ENCODE data around the gene TJP1. TPM values are rescaled to one million over a fixed set of nuclear protein-coding genes. Genes with fewer than 3 reads are reported as not detected.

Gene TJP1
- total RNA-seq, 2 donors from 2014 or later, result 131 to 145 TPM

DNA sequence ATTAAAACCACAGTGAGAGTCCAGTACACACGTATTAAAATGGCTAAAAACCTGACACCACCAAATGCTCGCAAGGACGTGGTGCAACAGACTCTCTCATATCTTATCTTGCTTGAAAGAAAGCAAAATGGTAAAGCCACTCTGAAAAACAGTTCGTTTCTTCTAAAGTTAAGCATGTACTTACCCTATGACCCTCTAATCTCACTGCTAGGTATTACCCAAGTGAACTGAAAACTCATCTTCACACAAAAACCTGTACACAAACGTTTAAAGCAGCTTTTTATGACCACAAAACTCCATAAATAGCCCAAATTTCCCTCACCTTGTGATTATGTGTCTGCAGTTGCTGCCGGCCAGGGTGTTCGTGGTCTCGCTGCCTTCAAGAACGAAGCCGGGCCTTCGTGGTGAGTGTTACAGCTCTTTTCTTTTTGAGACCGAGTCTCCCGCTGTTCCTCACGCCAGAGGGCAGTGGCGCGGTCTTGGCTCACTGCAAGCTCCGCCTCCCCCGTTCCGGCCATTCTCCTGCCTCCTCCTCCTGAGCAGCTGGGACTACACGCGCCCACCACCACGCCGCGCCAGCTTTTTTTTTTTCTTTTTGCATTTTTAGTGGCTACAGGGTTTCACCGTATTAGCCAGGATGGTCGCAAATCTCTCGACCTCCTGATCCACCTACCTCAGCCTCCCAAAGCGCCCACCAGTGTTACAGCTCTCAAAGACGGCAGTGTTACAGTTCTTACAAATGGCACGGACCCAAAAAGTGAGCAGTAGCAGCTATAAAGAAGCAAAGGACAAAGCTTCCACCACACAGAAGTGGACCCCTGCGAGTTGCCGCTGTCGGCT, 165.4 kb downstream of the TJP1 start:
- Mint-ChIP-seq H3K27ac (peak overlapping the region; percentile 80), H3K36me3 (ENCODE audit: low read depth) (no peaks in the 10 kb centered on the region), H3K27me3 (ENCODE audit: insufficient read depth) (peaks cover 6% of the 10 kb centered on the region), H3K4me3 (peak overlapping the region; percentile 59), H3K4me1 (peaks cover 5% of the 10 kb centered on the region), H3K9me3 (peaks cover 20% of the 10 kb centered on the region)
- Histone ChIP-seq H3K27me3 (ENCODE audit: control insufficient read depth, insufficient read depth, low read length, poor library complexity, severe bottlenecking) (no peaks in the 10 kb centered on the region), H3K4me3 (ENCODE audit: low read length) (no peak overlapping the region), H3K9ac (ENCODE audit: extremely low read depth, low read length, poor library complexity, severe bottlenecking) (no peak overlapping the region), H3K4me1 (ENCODE audit: control insufficient read depth, insufficient read depth, low read length) (no peaks in the 10 kb centered on the region), H3K9me3 (ENCODE audit: control insufficient read depth, low read length) (no peaks in the 10 kb centered on the region), H3K36me3 (ENCODE audit: control insufficient read depth, insufficient read depth, low read length) (no peaks in the 10 kb centered on the region), H3K27ac (ENCODE audit: low read depth, low read length) (no peak overlapping the region)
- TF ChIP-seq, protein P1, sequence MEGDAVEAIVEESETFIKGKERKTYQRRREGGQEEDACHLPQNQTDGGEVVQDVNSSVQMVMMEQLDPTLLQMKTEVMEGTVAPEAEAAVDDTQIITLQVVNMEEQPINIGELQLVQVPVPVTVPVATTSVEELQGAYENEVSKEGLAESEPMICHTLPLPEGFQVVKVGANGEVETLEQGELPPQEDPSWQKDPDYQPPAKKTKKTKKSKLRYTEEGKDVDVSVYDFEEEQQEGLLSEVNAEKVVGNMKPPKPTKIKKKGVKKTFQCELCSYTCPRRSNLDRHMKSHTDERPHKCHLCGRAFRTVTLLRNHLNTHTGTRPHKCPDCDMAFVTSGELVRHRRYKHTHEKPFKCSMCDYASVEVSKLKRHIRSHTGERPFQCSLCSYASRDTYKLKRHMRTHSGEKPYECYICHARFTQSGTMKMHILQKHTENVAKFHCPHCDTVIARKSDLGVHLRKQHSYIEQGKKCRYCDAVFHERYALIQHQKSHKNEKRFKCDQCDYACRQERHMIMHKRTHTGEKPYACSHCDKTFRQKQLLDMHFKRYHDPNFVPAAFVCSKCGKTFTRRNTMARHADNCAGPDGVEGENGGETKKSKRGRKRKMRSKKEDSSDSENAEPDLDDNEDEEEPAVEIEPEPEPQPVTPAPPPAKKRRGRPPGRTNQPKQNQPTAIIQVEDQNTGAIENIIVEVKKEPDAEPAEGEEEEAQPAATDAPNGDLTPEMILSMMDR (conservative IDR thresholded peaks at IDR 0.05), result peak; percentile 65
- WGBS, 2 experiments (ENCODE audit: insufficient coverage in 1 of 2, insufficient read length in 1 of 2), result 64 to 72% methylated on average over 23 to 33 of the region's 33 CpGs
- peak; percentile 93 for DNase-seq

DNA sequence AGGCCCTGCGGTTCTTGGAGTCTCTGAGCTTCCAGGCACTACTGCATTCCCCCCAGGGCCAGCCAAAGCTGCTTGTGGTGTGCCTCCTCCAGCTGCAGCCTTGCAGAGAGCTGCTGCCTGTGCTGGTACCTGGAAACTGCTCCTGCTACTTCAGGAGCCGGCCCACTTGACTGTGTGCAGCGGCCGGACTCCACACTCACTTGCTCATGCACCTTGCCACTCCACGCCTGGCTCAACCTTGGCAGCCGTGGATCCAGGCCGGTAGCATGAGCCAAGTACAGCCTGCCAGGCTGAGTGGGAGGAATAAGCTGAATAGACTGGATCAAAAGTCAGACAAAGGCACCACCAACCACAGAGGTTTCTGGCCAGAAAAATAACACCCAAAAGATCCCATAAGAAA, 169.7 kb downstream of the TJP1 start:
- DNase-seq, result no peak
- H3K9me3 Mint-ChIP-seq, result peaks cover 17% of the 10 kb centered on the region

DNA sequence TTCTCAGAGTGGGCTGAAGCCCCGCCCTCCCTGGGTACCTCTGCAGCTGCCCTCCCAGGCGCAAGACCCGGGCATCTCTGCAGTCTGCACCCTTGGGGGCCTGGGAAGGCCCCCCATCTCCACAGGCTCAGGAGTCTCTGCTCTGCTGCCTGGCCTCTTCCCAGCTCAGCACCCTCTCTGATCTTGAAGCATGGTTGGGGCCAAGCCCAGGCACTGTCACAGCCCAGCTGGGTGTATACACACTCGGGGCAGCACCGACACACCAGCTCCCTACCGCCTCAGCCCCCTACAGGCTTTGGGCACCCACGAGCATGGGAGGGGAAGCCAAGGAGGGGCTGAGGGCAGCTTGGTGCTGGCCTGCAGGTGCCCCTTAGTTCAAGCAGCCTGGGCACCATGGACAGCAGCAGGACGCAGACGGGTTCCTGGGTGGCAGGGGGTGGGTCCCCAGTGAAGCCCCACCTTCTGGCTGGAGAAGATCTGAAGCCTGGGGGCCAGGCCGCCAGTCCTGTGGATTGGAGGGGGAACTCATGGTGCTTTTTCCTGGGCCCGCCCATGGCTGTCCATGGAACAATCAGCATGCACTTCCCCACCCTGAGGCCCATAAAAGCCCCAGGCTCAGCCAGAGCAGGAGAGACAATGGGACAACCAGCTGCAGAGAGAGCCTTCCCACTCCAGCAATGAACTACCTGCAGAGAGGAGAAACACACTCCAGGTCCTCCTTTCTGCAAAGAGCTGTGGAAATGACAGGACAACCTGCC, 170.6 kb downstream of the TJP1 start:
- Histone ChIP-seq H3K36me3 (ENCODE audit: control insufficient read depth, insufficient read depth, low read length) (no peaks in the 10 kb centered on the region), H3K4me3 (ENCODE audit: low read length) (no peak overlapping the region), H3K9ac (ENCODE audit: extremely low read depth, low read length, poor library complexity, severe bottlenecking) (no peak overlapping the region), H3K27me3 (ENCODE audit: control insufficient read depth, insufficient read depth, low read length, poor library complexity, severe bottlenecking) (no peaks in the 10 kb centered on the region), H3K9me3 (ENCODE audit: control insufficient read depth, low read length) (no peaks in the 10 kb centered on the region), H3K27ac (ENCODE audit: low read depth, low read length) (no peak overlapping the region), H3K4me1 (ENCODE audit: control insufficient read depth, insufficient read depth, low read length) (no peaks in the 10 kb centered on the region)
- no peak overlapping the region for H3K4me3 Mint-ChIP-seq
- 89 to 96% methylated on average over 3 to 11 of the region's 11 CpGs for WGBS, 2 experiments (ENCODE audit: insufficient coverage in 1 of 2, insufficient read length in 1 of 2)
- peaks cover 2% of the 10 kb centered on the region for H3K27me3 Mint-ChIP-seq (ENCODE audit: insufficient read depth)
- H3K36me3 Mint-ChIP-seq (ENCODE audit: low read depth), result no peaks in the 10 kb centered on the region
- H3K4me1 Mint-ChIP-seq, result peaks cover 2% of the 10 kb centered on the region
- TF ChIP-seq, protein P1 (conservative IDR thresholded peaks at IDR 0.05), result no peak
- no peak overlapping the region for H3K27ac Mint-ChIP-seq
- DNase-seq, result peak; percentile 73
- H3K9me3 Mint-ChIP-seq, result peaks cover 9% of the 10 kb centered on the region

More for the DNA sequence above, 169.7 kb downstream of the TJP1 start:
- Histone ChIP-seq H3K27me3 (ENCODE audit: control insufficient read depth, insufficient read depth, low read length, poor library complexity, severe bottlenecking) (no peaks in the 10 kb centered on the region), H3K4me1 (ENCODE audit: control insufficient read depth, insufficient read depth, low read length) (no peaks in the 10 kb centered on the region), H3K27ac (ENCODE audit: low read depth, low read length) (no peak overlapping the region), H3K4me3 (ENCODE audit: low read length) (no peak overlapping the region), H3K9me3 (ENCODE audit: control insufficient read depth, low read length) (no peaks in the 10 kb centered on the region), H3K36me3 (ENCODE audit: control insufficient read depth, insufficient read depth, low read length) (no peaks in the 10 kb centered on the region), H3K9ac (ENCODE audit: extremely low read depth, low read length, poor library complexity, severe bottlenecking) (no peak overlapping the region)
- H3K27ac Mint-ChIP-seq, result no peak overlapping the region
- no peak overlapping the region for H3K4me3 Mint-ChIP-seq
- no peaks in the 10 kb centered on the region for H3K36me3 Mint-ChIP-seq (ENCODE audit: low read depth)
- H3K27me3 Mint-ChIP-seq (ENCODE audit: insufficient read depth), result peaks cover 6% of the 10 kb centered on the region
- peaks cover 5% of the 10 kb centered on the region for H3K4me1 Mint-ChIP-seq
- 93 to 95% methylated on average over 4 to 7 of the region's 7 CpGs for WGBS, 2 experiments (ENCODE audit: insufficient coverage in 1 of 2, insufficient read length in 1 of 2)
- TF ChIP-seq, protein P1 (conservative IDR thresholded peaks at IDR 0.05), result no peak
